Pancreas (tissue), 10 donors: ENCODE data around the gene C18orf32. TPM values are rescaled to one million over a fixed set of nuclear protein-coding genes. Genes with fewer than 3 reads are reported as not detected.
"Not testable (repeated sequence)": the region's sequence is repeated elsewhere in the genome, so short reads cannot be mapped to it uniquely, and the experiment has no call there.

Source experiments
- ATAC-seq, 4 donors: fragments of 200-7000 bp; cut with Tn5 transposase; one replicate each; pipeline versions ENCODE4 v1.8.0 to v1.9.1; 2020; ENCODE audit warnings: mild to moderate bottlenecking in 4 of 4, moderate library complexity in 4 of 4
- DNase-seq, 6 donors: peaks; one replicate each; pipeline ENCODE4 v3.0.0-alpha.2; 2020
- FAIRE-seq: peaks from 2 replicates; lab custom pipeline; 2012; peaks lifted over from hg19 to GRCh38; lab: Jason Lieb, UNC
- H3K27ac ChIP-seq, 4 donors: fragments of 200-600 bp; sonication (generic); 1 replicate in 3 of 4; 2 replicates in 1 of 4; pipeline versions ENCODE4 v1.5.0 to v1.8.0; 2020
- H3K27me3 ChIP-seq, 4 donors: fragments of 200-600 bp; one replicate each; pipeline ENCODE4 v1.8.0; 2021
- H3K36me3 ChIP-seq, 3 donors: fragments of 200-600 bp; sonication (generic) in 1 of 3; one replicate each; pipeline versions ENCODE4 v1.5.0 to v1.8.0; 2020 to 2021
- H3K4me1 ChIP-seq, 3 donors: fragments of 200-600 bp; one replicate each; pipeline ENCODE4 v1.8.0; 2021
- H3K4me3 ChIP-seq, 4 donors: fragments of 200-600 bp; sonication (generic) in 2 of 4; one replicate each; pipeline versions ENCODE4 v1.5.0 to v1.8.0; 2020 to 2021
- H3K9me3 ChIP-seq, 4 donors: fragments of 200-600 bp; one replicate each; pipeline ENCODE4 v1.8.0; 2021
- WGBS, 2 donors: extraction: QIAGEN DNeasy Blood & Tissue Kit; methylation state at CpG; one replicate each; pipeline ENCODE4 v1.1.7; 2013; 5-methylcytosine and 5-hydroxymethylcytosine counted together
- intact Hi-C, 3 donors: fragments of 100-400 bp; cut with DNase I; formaldehyde crosslinking; loops; one replicate each; pipeline versions ENCODE4 v1.11.1 to v1.14.2; 2022
- polyA plus RNA-seq, 2 donors: library from polyadenylated mRNA; stranded (reverse); fragments of 200-250 nt; gene quantifications; one replicate each; pipeline ENCODE4 v1.2.3, GENCODE V29; 2013
- total RNA-seq, 6 donors: library from RNA; stranded (reverse); fragmentation: NEBNext Ultra II Directional in 4 of 6; extraction: Animal tissue kit (Norgen Biotek cat#: 25700) in 4 of 6; gene quantifications; one replicate each; pipeline versions ENCODE4 v1.2.1 to v1.2.4, GENCODE V29; 2021 to 2023
- TF ChIP-seq, protein P1 (sequence below), 4 donors: fragments of 200-600 bp; sonication (generic) in 3 of 4; IDR thresholded peaks; one replicate each; pipeline versions ENCODE4 v1.5.0 to v1.8.0; 2021; ENCODE audit warnings: antibody characterized with exemption in 4 of 4
- donor health status: healthy with polysubstance abuse.
- donor health status: DM: no; HTN: no; CAD: no; lungs with moderate emphysema.
- donor health status: DM: no; HTN: no; CAD: no.
- donor health status: control.
- donor health status: control.
- donor health status: Bipolar disorder and iron deficiency.
- donor health status: DM: yes; HTN: yes; CAD: no.
- donor health status: DM: no; HTN: no; CAD: no.
- donor health status: DM: no; HTN: no; CAD: no.
- donor health status: DM: yes; HTN: yes; CAD: no.

Gene C18orf32
- total and polyA plus RNA-seq, 8 donors, result 19.5 to 49.7 (median 28.1) TPM

DNA sequence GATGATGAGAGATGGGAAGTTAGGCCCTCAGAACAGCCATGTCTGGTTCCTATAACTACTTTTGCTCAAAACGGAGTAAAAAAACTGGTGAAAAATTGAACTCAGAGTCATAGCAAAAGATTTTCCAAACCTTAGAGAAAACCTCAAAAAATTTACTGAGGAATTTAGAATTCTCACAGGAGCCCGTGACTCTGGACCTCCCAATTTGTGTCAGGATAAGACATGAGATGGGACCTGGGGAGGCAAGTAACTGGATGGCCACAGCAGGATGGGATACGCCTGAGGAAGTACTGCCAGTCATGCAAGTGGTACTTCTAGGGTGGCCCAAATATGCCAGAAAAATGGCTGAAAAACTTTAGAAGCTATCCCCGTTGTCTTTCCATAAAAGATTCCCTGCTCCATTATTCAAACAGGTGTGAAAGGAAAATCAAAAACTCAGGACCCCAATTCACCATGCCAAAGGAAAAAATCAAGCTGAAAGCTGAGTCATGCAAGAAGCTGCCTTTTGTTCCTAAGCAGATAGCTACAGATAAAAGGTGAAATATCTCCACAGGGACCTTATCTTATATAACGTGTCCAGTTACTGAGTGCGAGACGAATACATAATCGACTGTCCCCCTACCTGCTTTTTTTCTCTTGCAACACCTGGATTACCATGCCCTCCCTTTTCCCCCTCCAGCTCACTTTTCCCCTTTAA lies 40.7 kb upstream of the C18orf32 start:
- no peak for ATAC-seq
- no peak for DNase-seq
- H3K27ac ChIP-seq, result no peak overlapping the region
- intact Hi-C loops, result no loop called here
- no peaks in the 10 kb centered on the region for H3K4me1 ChIP-seq
- H3K4me3 ChIP-seq, result no peak overlapping the region
- TF ChIP-seq, protein P1, sequence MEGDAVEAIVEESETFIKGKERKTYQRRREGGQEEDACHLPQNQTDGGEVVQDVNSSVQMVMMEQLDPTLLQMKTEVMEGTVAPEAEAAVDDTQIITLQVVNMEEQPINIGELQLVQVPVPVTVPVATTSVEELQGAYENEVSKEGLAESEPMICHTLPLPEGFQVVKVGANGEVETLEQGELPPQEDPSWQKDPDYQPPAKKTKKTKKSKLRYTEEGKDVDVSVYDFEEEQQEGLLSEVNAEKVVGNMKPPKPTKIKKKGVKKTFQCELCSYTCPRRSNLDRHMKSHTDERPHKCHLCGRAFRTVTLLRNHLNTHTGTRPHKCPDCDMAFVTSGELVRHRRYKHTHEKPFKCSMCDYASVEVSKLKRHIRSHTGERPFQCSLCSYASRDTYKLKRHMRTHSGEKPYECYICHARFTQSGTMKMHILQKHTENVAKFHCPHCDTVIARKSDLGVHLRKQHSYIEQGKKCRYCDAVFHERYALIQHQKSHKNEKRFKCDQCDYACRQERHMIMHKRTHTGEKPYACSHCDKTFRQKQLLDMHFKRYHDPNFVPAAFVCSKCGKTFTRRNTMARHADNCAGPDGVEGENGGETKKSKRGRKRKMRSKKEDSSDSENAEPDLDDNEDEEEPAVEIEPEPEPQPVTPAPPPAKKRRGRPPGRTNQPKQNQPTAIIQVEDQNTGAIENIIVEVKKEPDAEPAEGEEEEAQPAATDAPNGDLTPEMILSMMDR (IDR thresholded peaks at IDR 0.05), result no peak
- no peak for FAIRE-seq
- H3K27me3 ChIP-seq, result no peaks in the 10 kb centered on the region
- 39 to 44% methylated on average over 8 of the region's 8 CpGs for WGBS, 2 donors
- no peaks in the 10 kb centered on the region for H3K9me3 ChIP-seq
- no peaks in the 10 kb centered on the region for H3K36me3 ChIP-seq

DNA sequence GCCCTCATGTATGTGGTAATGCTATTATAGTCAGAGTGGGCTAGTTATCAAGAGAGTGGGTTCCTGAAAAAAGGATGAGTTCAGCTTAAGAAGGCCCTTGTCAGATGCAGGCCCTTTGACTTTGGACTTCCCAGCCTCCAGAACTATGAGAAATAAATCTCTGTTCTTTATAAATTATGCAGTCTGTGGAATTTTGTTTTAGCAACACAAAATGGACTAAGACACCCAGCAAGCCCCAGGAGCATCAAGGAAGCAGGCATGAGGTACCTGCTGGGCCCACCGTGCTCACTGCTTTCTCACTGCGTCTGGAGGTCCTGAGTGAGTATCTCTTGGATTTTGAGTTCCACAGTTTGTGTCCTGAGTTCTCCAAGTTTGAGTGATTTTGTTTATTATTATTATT lies 38.9 kb upstream of the C18orf32 start:
- ATAC-seq (no peak), DNase-seq (no peak), FAIRE-seq (no peak)
- Histone ChIP-seq H3K27ac (no peak overlapping the region), H3K9me3 (no peaks in the 10 kb centered on the region), H3K27me3 (no peaks in the 10 kb centered on the region), H3K4me1 (no peaks in the 10 kb centered on the region), H3K4me3 (no peak overlapping the region), H3K36me3 (no peaks in the 10 kb centered on the region)
- intact Hi-C loops, result no loop called here
- WGBS, 2 donors, result 93 to 97% methylated on average over 2 of the region's 2 CpGs
- TF ChIP-seq, protein P1 (IDR thresholded peaks at IDR 0.05), result no peak

DNA sequence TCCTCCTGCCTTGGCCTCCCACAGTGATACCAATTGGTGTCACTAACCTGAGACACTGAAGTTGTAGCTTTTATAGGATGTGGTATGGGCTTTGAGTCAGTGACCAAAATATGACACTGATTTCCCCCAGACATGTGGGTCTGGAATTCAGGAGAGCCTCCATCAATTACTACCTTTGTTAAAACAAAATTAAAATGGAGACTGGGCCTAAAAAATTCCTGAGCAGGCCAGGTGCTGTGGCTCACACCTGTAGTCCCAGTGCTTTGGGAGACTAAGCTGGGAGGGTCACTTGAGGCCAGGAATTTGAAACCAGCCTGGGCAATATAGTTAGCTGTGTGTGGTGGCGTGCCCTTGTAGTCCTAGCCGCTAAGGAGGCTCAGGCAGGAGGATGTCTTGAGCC lies 37.9 kb upstream of the C18orf32 start:
- H3K27me3 ChIP-seq, result no peaks in the 10 kb centered on the region
- no peaks in the 10 kb centered on the region for H3K9me3 ChIP-seq
- H3K4me3 ChIP-seq, result no peak overlapping the region
- WGBS, 2 donors, result 95 to 100% methylated on average over 2 of the region's 2 CpGs
- no peaks in the 10 kb centered on the region for H3K36me3 ChIP-seq
- no peaks in the 10 kb centered on the region for H3K4me1 ChIP-seq
- TF ChIP-seq, protein P1 (IDR thresholded peaks at IDR 0.05), result no peak
- H3K27ac ChIP-seq, result no peak overlapping the region
- intact Hi-C loops, result no loop called here
- no peak for FAIRE-seq
- no peak for DNase-seq
- ATAC-seq, result no peak

DNA sequence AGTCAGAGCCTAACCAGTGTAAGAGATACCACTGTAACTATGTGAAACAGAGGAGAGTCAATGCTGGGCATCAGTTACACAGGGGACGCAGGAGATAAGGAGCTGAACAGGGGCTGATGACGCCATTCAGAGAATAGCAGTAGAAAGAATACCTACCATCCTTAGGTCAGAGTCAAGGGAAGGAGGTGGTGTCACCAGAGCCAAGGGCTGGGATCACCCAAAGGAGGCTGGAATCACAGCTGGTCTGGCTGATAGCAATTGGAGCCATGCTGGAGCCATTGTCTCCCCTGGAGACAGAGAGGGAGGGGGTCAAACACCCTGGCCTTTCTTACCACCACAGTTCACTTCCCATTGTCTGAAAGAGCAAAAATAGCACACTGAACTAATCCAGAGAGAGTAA lies 37.3 kb upstream of the C18orf32 start:
- 92 to 96% methylated on average over 2 of the region's 2 CpGs for WGBS, 2 donors

DNA sequence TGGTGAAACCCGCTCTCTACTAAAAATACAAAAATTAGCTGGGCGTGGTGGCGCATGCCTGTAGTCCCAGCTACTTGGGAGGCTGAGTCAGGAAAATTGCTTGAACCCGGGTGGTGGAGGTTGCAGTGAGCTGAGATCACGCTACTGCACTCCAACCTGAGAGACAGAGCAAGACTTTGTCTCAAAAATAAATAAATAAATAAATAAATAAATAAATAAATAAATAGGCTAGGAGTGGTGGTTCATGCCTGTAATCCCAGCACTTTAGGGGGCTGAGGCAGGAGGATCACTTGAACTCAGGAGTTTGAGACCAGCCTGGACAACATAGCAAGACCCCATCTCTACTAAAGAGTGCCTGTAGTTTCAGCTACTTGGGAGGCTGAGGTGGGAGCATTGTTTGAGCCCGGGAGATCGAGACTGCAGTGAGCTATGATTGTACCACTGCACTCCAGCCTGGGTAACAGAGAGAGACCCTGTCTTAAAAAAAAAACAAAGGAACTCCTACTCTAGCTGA lies 36.6 kb upstream of the C18orf32 start:
- H3K4me3 ChIP-seq, H3K9me3 ChIP-seq, H3K36me3 ChIP-seq, intact Hi-C loops, ATAC-seq, DNase-seq, H3K4me1 ChIP-seq, FAIRE-seq, H3K27me3 ChIP-seq, H3K27ac ChIP-seq: not testable (repeated sequence)
- 90 to 94% methylated on average over 7 of the region's 7 CpGs for WGBS, 2 donors

More for the DNA sequence above, 37.3 kb upstream of the C18orf32 start:
- DNase-seq, result no peak
- H3K27me3 ChIP-seq, result no peaks in the 10 kb centered on the region
- no peak for FAIRE-seq
- intact Hi-C loops, result no loop called here
- no peak overlapping the region for H3K4me3 ChIP-seq
- TF ChIP-seq, protein P1 (IDR thresholded peaks at IDR 0.05), result no peak
- no peaks in the 10 kb centered on the region for H3K36me3 ChIP-seq
- H3K9me3 ChIP-seq, result no peaks in the 10 kb centered on the region
- H3K4me1 ChIP-seq, result no peaks in the 10 kb centered on the region
- no peak overlapping the region for H3K27ac ChIP-seq
- ATAC-seq, result no peak
